Kidney epithelial cell (primary cell): ENCODE results near the gene TMED10. TPM values are rescaled to one million over a fixed set of nuclear protein-coding genes. Genes with fewer than 3 reads are reported as not detected.

Experiments used
- DNase-seq: peaks from one replicate; pipeline ENCODE4 v3.0.0-alpha.2; 2010; ENCODE audit warnings: low read depth
- H3K27me3 ChIP-seq: 2 replicates; pipeline ENCODE4 v1.6.0; 2011; ENCODE audit warnings: low read length; ENCODE audit not compliant: control insufficient read depth, insufficient read depth
- H3K36me3 ChIP-seq: 2 replicates; pipeline ENCODE4 v1.5.1; 2011; ENCODE audit warnings: low read length; ENCODE audit not compliant: control insufficient read depth, insufficient read depth
- H3K4me3 ChIP-seq: 2 replicates; pipeline ENCODE4 v1.5.1; 2011; ENCODE audit warnings: low read depth, mild to moderate bottlenecking, control low read depth, low read length
- total RNA-seq: library from RNA; depleted of rRNA; stranded (reverse); fragments of >200 nt; gene quantifications from 2 replicates; pipeline ENCODE4 v1.2.3, GENCODE V29; 2015
- TF ChIP-seq, protein P1 (sequence below): IDR thresholded peaks from 2 replicates; pipeline ENCODE4 v1.5.1; 2011; ENCODE audit warnings: mild to moderate bottlenecking, moderate library complexity, low read length, control low read depth, inconsistent platforms; ENCODE audit not compliant: insufficient read depth, poor library complexity, severe bottlenecking

The TMED10 gene
- total RNA-seq, 1 donor from 2014 or later, result 309 TPM

- no peak for DNase-seq
- H3K27me3 ChIP-seq, result no peaks in the 10 kb centered on the region
- TF ChIP-seq, protein P1, sequence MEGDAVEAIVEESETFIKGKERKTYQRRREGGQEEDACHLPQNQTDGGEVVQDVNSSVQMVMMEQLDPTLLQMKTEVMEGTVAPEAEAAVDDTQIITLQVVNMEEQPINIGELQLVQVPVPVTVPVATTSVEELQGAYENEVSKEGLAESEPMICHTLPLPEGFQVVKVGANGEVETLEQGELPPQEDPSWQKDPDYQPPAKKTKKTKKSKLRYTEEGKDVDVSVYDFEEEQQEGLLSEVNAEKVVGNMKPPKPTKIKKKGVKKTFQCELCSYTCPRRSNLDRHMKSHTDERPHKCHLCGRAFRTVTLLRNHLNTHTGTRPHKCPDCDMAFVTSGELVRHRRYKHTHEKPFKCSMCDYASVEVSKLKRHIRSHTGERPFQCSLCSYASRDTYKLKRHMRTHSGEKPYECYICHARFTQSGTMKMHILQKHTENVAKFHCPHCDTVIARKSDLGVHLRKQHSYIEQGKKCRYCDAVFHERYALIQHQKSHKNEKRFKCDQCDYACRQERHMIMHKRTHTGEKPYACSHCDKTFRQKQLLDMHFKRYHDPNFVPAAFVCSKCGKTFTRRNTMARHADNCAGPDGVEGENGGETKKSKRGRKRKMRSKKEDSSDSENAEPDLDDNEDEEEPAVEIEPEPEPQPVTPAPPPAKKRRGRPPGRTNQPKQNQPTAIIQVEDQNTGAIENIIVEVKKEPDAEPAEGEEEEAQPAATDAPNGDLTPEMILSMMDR, result no peak
- H3K36me3 ChIP-seq, result no peaks in the 10 kb centered on the region
- no peak overlapping the region for H3K4me3 ChIP-seq
Observed at GRCh38 chr14:75174066-75174465, 2.3 kb downstream of the TMED10 start.

DNA sequence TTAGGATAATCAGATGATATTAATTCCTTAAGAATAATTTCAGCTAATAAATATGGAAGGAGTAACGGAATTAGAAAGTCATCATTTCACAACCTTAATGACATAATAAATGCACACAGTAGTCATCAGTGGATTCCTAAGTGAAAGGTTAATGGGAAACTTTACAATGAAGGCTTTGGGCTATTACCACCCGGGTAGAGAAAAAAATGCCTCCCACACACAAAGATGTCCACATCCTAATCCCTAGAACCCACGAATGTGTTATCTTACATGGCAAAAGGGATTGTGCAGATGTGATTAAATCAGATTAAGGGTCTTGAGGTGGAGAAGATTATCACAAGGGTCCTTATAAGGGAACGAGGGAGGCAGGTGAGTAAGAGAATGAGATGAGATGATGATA is 5.6 kb downstream of the TMED10 start:
- Histone ChIP-seq H3K27me3 (no peaks in the 10 kb centered on the region), H3K36me3 (no peaks in the 10 kb centered on the region), H3K4me3 (no peak overlapping the region)
- DNase-seq, result no peak
- TF ChIP-seq, protein P1, result no peak

- H3K27me3 ChIP-seq, result no peaks in the 10 kb centered on the region
- TF ChIP-seq, protein P1, result no peak
- DNase-seq, result no peak
- H3K4me3 ChIP-seq, result no peak overlapping the region
- no peaks in the 10 kb centered on the region for H3K36me3 ChIP-seq
Observed at GRCh38 chr14:75168586-75169335, 7.7 kb downstream of the TMED10 start.

DNA sequence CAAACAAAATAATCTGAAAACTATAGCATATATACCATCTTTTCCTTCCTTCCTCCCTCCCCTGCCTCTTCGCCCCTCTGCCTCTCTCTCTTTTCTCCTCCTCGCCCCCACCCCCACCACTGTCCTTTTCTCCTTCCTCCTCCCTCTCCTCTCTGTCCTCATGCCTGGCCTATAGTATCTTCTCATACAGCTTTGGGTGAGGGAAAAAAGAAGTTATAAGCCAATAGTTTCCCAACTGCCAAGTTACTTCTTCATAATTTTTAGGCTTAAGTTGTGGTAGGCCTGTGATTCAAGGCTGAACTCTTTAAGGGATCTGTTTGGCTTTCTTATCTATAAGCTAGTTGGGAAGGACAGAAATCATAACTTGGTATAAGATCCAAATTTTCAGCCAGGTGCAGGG is 9.1 kb downstream of the TMED10 start:
- H3K36me3 ChIP-seq, result no peaks in the 10 kb centered on the region
- TF ChIP-seq, protein P1, result no peak
- DNase-seq, result no peak
- no peaks in the 10 kb centered on the region for H3K27me3 ChIP-seq
- H3K4me3 ChIP-seq, result no peak overlapping the region

DNA sequence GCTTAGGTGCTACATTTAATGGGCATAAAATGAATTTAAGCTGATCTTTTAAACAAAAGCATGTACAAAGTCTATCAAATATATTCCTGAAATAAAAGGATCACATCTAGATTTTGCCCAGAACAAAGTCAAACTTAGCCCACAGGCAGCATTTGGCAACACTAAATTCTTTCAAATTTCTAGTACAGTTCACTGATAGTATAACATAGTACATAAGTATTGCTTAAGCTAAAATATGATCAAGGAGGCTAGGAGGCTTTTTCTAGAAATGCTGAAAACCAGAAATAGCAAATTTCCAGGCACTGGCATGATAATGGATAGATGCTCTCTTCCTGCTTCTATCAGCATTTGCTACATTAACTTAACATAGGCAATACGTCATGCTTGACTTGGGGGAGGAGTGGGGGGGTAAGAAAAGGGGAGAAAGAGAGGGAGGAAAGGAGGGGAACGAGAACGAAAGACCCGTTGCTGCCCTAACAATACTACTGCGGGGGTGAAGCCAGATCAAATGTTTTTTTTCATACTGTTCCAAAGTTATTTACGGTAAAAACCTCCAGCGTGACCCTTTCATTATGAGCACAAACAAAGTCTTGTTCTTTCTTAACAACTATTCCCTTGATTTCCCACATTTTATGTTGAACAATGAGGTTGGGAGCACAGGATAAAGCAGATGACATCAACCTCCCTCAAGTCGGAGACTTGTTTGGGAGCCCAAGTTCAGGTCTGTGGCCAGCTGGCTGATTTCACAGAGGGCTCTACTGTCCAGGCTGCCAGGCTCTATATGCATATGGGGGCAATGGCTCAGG is 10.6 kb downstream of the TMED10 start:
- no peak for DNase-seq

More for the DNA sequence above, 10.6 kb downstream of the TMED10 start:
- H3K36me3 ChIP-seq, result no peaks in the 10 kb centered on the region
- no peak overlapping the region for H3K4me3 ChIP-seq
- H3K27me3 ChIP-seq, result no peaks in the 10 kb centered on the region
- TF ChIP-seq, protein P1, result no peak
